ENCODE results near the gene FAF1.

DNA sequence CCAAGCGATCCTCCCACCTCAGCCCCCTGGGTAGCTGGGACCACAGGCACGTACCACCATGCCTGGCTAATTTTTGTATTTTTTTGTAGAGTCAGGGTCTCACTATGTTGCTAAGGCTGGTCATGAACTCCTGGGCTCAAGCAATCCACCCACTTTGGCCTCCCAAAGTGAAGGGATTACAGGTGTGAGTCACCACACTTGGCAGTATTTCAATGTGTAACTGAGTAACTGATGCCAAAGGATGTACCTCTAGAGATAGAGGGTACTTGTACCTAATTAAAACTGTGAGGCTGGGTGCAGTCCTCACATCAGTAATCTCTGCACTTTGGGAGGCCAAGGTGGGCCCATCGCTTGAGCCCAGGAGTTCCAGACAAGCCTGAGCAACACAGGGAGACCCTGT is 278.1 kb downstream of the FAF1 start:
- TF ChIP-seq, protein P1, sequence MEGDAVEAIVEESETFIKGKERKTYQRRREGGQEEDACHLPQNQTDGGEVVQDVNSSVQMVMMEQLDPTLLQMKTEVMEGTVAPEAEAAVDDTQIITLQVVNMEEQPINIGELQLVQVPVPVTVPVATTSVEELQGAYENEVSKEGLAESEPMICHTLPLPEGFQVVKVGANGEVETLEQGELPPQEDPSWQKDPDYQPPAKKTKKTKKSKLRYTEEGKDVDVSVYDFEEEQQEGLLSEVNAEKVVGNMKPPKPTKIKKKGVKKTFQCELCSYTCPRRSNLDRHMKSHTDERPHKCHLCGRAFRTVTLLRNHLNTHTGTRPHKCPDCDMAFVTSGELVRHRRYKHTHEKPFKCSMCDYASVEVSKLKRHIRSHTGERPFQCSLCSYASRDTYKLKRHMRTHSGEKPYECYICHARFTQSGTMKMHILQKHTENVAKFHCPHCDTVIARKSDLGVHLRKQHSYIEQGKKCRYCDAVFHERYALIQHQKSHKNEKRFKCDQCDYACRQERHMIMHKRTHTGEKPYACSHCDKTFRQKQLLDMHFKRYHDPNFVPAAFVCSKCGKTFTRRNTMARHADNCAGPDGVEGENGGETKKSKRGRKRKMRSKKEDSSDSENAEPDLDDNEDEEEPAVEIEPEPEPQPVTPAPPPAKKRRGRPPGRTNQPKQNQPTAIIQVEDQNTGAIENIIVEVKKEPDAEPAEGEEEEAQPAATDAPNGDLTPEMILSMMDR (conservative IDR thresholded peaks at IDR 0.05; ENCODE audit: low read depth, low read length), result no peak
- TF ChIP-seq EZH2 (IDR thresholded peaks at IDR 0.05; ENCODE audit: low read length, unreplicated experiment) (no peak), EZH2phosphoT487 (IDR thresholded peaks at IDR 0.05; ENCODE audit: borderline replicate concordance, low read length) (no peak)

Data from PC-3 (cell line).